Neuronal stem cell (in vitro differentiated cells): ENCODE measurements around the gene SAP30BP.

ENCODE experiments used
- DNase-seq: peaks from one replicate; pipeline ENCODE4 v3.0.0-alpha.2; 2013; ENCODE audit warnings: low spot score
- H2AFZ ChIP-seq: one replicate; pipeline ENCODE4 v1.6.1; 2013; ENCODE audit warnings: mild to moderate bottlenecking, low read length, inconsistent platforms
- H2AK5ac ChIP-seq: 2 replicates; pipeline ENCODE4 v1.6.1; 2013; ENCODE audit warnings: low read depth, mild to moderate bottlenecking, inconsistent platforms, low read length, moderate library complexity, mixed read lengths
- H2BK120ac ChIP-seq: 2 replicates; pipeline ENCODE4 v1.6.1; 2013; ENCODE audit warnings: low read depth, mild to moderate bottlenecking, inconsistent platforms, low read length, moderate library complexity, mixed read lengths
- H2BK12ac ChIP-seq: one replicate; pipeline ENCODE4 v1.6.1; 2013; ENCODE audit warnings: low read length, inconsistent platforms
- H2BK15ac ChIP-seq: 2 replicates; pipeline ENCODE4 v1.6.1; 2013; ENCODE audit warnings: mild to moderate bottlenecking, low read length, inconsistent platforms, mixed read lengths
- H2BK5ac ChIP-seq: one replicate; pipeline ENCODE4 v1.6.1; 2013; ENCODE audit warnings: inconsistent platforms, mild to moderate bottlenecking, low read length, moderate library complexity
- H3K14ac ChIP-seq: one replicate; pipeline ENCODE4 v1.6.1; 2013; ENCODE audit warnings: low read length, inconsistent platforms
- H3K18ac ChIP-seq: 2 replicates; pipeline ENCODE4 v1.6.1; 2013; ENCODE audit warnings: low read length, inconsistent platforms
- H3K23ac ChIP-seq: 2 replicates; pipeline ENCODE4 v1.6.1; 2013; ENCODE audit warnings: low read depth, mild to moderate bottlenecking, mixed read lengths, low read length, inconsistent platforms; ENCODE audit not compliant: poor library complexity
- H3K27ac ChIP-seq: replicated peaks from 3 replicates; pipeline ENCODE4 v1.5.1; 2013; ENCODE audit warnings: low read length, inconsistent platforms
- H3K27me3 ChIP-seq, 3 experiments: 2 replicates each; pipeline ENCODE4 v1.6.1; 2013; ENCODE audit warnings: low read length in 3 of 3, mild to moderate bottlenecking in 2 of 3, inconsistent platforms in 1 of 3, low read depth in 1 of 3, mixed read lengths in 1 of 3, moderate library complexity in 1 of 3; ENCODE audit not compliant: control insufficient read depth in 3 of 3, insufficient read depth in 3 of 3
- H3K36me3 ChIP-seq, 2 donors: replicated peaks in 1 of 2; 2 replicates each; pipeline ENCODE4 v1.6.1; 2013; ENCODE audit warnings: low read length in 2 of 2; ENCODE audit not compliant: control insufficient read depth in 2 of 2, insufficient read depth in 2 of 2
- H3K4ac ChIP-seq: 2 replicates; pipeline ENCODE4 v1.6.1; 2013; ENCODE audit warnings: inconsistent platforms, mild to moderate bottlenecking, low read length, moderate library complexity
- H3K4me1 ChIP-seq, 2 donors: 1 replicate in 1 of 2; 2 replicates in 1 of 2; pipeline ENCODE4 v1.6.1; 2013; ENCODE audit warnings: low read length in 2 of 2, low read depth in 1 of 2; ENCODE audit not compliant: control insufficient read depth in 2 of 2, insufficient read depth in 1 of 2
- H3K4me2 ChIP-seq: one replicate; pipeline ENCODE4 v1.6.1; 2013; ENCODE audit warnings: mild to moderate bottlenecking, low read length, inconsistent platforms; ENCODE audit not compliant: insufficient read depth, poor library complexity, severe bottlenecking
- H3K4me3 ChIP-seq, 2 donors: 2 replicates each; pipeline ENCODE4 v1.5.1; 2013; ENCODE audit warnings: low read length in 2 of 2, mild to moderate bottlenecking in 2 of 2, inconsistent platforms in 1 of 2, moderate library complexity in 1 of 2
- H3K79me1 ChIP-seq: one replicate; pipeline ENCODE4 v1.6.1; 2013; ENCODE audit warnings: low read depth, mild to moderate bottlenecking, inconsistent platforms, low read length, moderate library complexity
- H3K9ac ChIP-seq: one replicate; pipeline ENCODE4 v1.6.1; 2013; ENCODE audit warnings: mild to moderate bottlenecking, low read depth, low read length, inconsistent platforms; ENCODE audit not compliant: poor library complexity
- H3K9me3 ChIP-seq, 2 donors: replicated peaks in 1 of 2; 2 replicates each; pipeline versions ENCODE3 to v1.6.1; 2013; ENCODE audit warnings: low read length in 2 of 2, mild to moderate bottlenecking in 2 of 2, inconsistent platforms in 1 of 2, low read depth in 1 of 2, mixed read lengths in 1 of 2, moderate library complexity in 1 of 2; ENCODE audit not compliant: control insufficient read depth in 2 of 2, insufficient read depth in 1 of 2
- H4K8ac ChIP-seq: one replicate; pipeline ENCODE4 v1.6.1; 2013; ENCODE audit warnings: low read depth, mild to moderate bottlenecking, inconsistent platforms, low read length, moderate library complexity
- H4K91ac ChIP-seq: one replicate; pipeline ENCODE4 v1.6.1; 2013; ENCODE audit warnings: low read length, low read depth, mild to moderate bottlenecking, inconsistent platforms; ENCODE audit not compliant: poor library complexity
- WGBS, 2 donors: extraction: QIAGEN DNeasy Blood & Tissue Kit; methylation state at CpG; one replicate each; pipeline ENCODE4 v1.1.7; 2013; ENCODE audit warnings: missing lambda C conversion rate in 2 of 2, mixed read lengths in 1 of 2; ENCODE audit not compliant: insufficient read length in 2 of 2, insufficient replicate concordance in 1 of 2; ENCODE audit errors: extremely low coverage in 2 of 2; 5-methylcytosine and 5-hydroxymethylcytosine counted together

The SAP30BP gene

GRCh38 chr17:75676461-75676860 is 9.3 kb downstream of the SAP30BP start:
- no peak overlapping the region for H3K9ac ChIP-seq
- no peak overlapping the region for H2BK12ac ChIP-seq
- H3K27me3 ChIP-seq, result no peaks in the 10 kb centered on the region
- H3K36me3 ChIP-seq, result peaks cover 25 to 80% of the 10 kb centered on the region in 2 donors
- H2BK120ac ChIP-seq, result no peak overlapping the region
- no peaks in the 10 kb centered on the region for H3K79me1 ChIP-seq
- H2BK15ac ChIP-seq, result no peak overlapping the region
- no peak overlapping the region for H3K27ac ChIP-seq
- H2AFZ ChIP-seq, result no peak overlapping the region
- no peak overlapping the region for H3K23ac ChIP-seq
- H3K18ac ChIP-seq, result no peak overlapping the region
- H3K9me3 ChIP-seq, result no peaks in the 10 kb centered on the region
- H2BK5ac ChIP-seq, result no peak overlapping the region
- no peak overlapping the region for H4K91ac ChIP-seq
- no peaks in the 10 kb centered on the region for H3K4me1 ChIP-seq
- H3K14ac ChIP-seq, result no peak overlapping the region
- H3K4me2 ChIP-seq, result no peak overlapping the region
- no peak overlapping the region for H4K8ac ChIP-seq
- no peak for DNase-seq
- H3K4ac ChIP-seq, result no peak overlapping the region
- WGBS, 2 donors, result no CpG with 5 or more reads among the region's 3 CpGs
- no peak overlapping the region for H3K4me3 ChIP-seq
- H2AK5ac ChIP-seq, result no peak overlapping the region

- H4K91ac ChIP-seq, result no peak overlapping the region
- no peak overlapping the region for H2BK120ac ChIP-seq
- H3K27ac ChIP-seq, result no peak overlapping the region
- no peak for DNase-seq
- H3K4me1 ChIP-seq, result peaks cover 0 to 1% of the 10 kb centered on the region in 2 donors
- peaks cover 13 to 74% of the 10 kb centered on the region in 2 donors for H3K36me3 ChIP-seq
- no peak overlapping the region for H3K23ac ChIP-seq
- no peak overlapping the region for H3K14ac ChIP-seq
- no peak overlapping the region for H3K4me2 ChIP-seq
- H3K4ac ChIP-seq, result no peak overlapping the region
- whole genome bisulfite sequencing, 2 donors, result no CpG with 5 or more reads among the region's 11 CpGs
- no peak overlapping the region for H2BK12ac ChIP-seq
- H3K79me1 ChIP-seq, result no peaks in the 10 kb centered on the region
- H3K9me3 ChIP-seq, result no peaks in the 10 kb centered on the region
- no peak overlapping the region for H3K9ac ChIP-seq
- no peak overlapping the region for H2BK5ac ChIP-seq
- no peak overlapping the region for H2AFZ ChIP-seq
- H4K8ac ChIP-seq, result no peak overlapping the region
- no peak overlapping the region for H2BK15ac ChIP-seq
- H3K4me3 ChIP-seq, result no peak overlapping the region
- no peaks in the 10 kb centered on the region for H3K27me3 ChIP-seq
- no peak overlapping the region for H3K18ac ChIP-seq
- no peak overlapping the region for H2AK5ac ChIP-seq
These were observed 12.6 kb downstream of the SAP30BP start for GRCh38 chr17:75679706-75680211.

GRCh38 chr17:75680431-75680830 is 13.3 kb downstream of the SAP30BP start:
- Histone ChIP-seq H3K36me3 (peaks cover 15 to 80% of the 10 kb centered on the region in 2 donors), H2AFZ (no peak overlapping the region), H3K4ac (no peak overlapping the region), H4K8ac (no peak overlapping the region), H3K27me3 (no peaks in the 10 kb centered on the region), H2BK12ac (no peak overlapping the region), H3K4me2 (no peak overlapping the region), H3K4me1 (peaks cover 0 to 4% of the 10 kb centered on the region in 2 donors), H3K27ac (no peak overlapping the region), H2BK15ac (no peak overlapping the region), H3K23ac (no peak overlapping the region), H3K18ac (no peak overlapping the region), H3K9me3 (no peaks in the 10 kb centered on the region), H4K91ac (no peak overlapping the region), H3K9ac (no peak overlapping the region), H3K79me1 (no peaks in the 10 kb centered on the region), H2AK5ac (no peak overlapping the region), H2BK5ac (no peak overlapping the region), H3K4me3 (no peak overlapping the region), H2BK120ac (no peak overlapping the region), H3K14ac (no peak overlapping the region)
- no peak for DNase-seq
- WGBS, 2 donors, result no CpG with 5 or more reads among the region's 10 CpGs

GRCh38 chr17:75681289-75681688 is 14.2 kb downstream of the SAP30BP start:
- Histone ChIP-seq H3K9ac (no peak overlapping the region), H4K8ac (no peak overlapping the region), H3K27me3 (no peaks in the 10 kb centered on the region), H2BK15ac (no peak overlapping the region), H3K36me3 (peaks cover 15 to 76% of the 10 kb centered on the region in 2 donors), H2AK5ac (no peak overlapping the region), H3K4me1 (peaks cover 0 to 4% of the 10 kb centered on the region in 2 donors), H2BK120ac (no peak overlapping the region), H2AFZ (no peak overlapping the region), H3K4ac (no peak overlapping the region), H3K9me3 (no peaks in the 10 kb centered on the region), H2BK5ac (no peak overlapping the region), H3K79me1 (no peaks in the 10 kb centered on the region), H3K23ac (no peak overlapping the region), H2BK12ac (no peak overlapping the region), H3K27ac (no peak overlapping the region), H3K18ac (no peak overlapping the region), H3K14ac (no peak overlapping the region), H3K4me2 (no peak overlapping the region), H3K4me3 (no peak overlapping the region), H4K91ac (no peak overlapping the region)
- DNase-seq, result no peak
- no CpG with 5 or more reads among the region's 3 CpGs for WGBS, 2 donors
